Psoas muscle (tissue), 8 donors: ENCODE measurements around the gene NPIPB13. TPM values are rescaled to one million over a fixed set of nuclear protein-coding genes. Genes with fewer than 3 reads are reported as not detected.
"Not testable (repeated sequence)": the region's sequence is repeated elsewhere in the genome, so short reads cannot be mapped to it uniquely, and the experiment has no call there.

Source experiments
- ATAC-seq, 4 donors: fragments of 200-7000 bp; cut with Tn5 transposase; one replicate each; pipeline ENCODE4 v1.9.1; 2020; ENCODE audit warnings: moderate library complexity in 3 of 4, mild to moderate bottlenecking in 2 of 4
- DNase-seq, 2 donors: peaks; one replicate each; pipeline ENCODE4 v3.0.0-alpha.2; 2020
- H3K27ac ChIP-seq: fragments of 200-600 bp; one replicate; pipeline ENCODE4 v1.8.0; 2022
- H3K27me3 ChIP-seq, 3 donors: fragments of 200-600 bp in 1 of 3; one replicate each; pipeline versions ENCODE4 v1.6.1 to v1.8.0; 2013 to 2022; ENCODE audit warnings: low read length in 2 of 3, mild to moderate bottlenecking in 2 of 3, moderate library complexity in 1 of 3; ENCODE audit not compliant: insufficient read depth in 3 of 3
- H3K36me3 ChIP-seq, 2 donors: fragments of 200-600 bp in 1 of 2; one replicate each; pipeline versions ENCODE4 v1.6.1 to v1.8.0; 2013 to 2022; ENCODE audit warnings: low read depth in 1 of 2, mild to moderate bottlenecking in 1 of 2, moderate library complexity in 1 of 2; ENCODE audit not compliant: insufficient read depth in 1 of 2
- H3K4me1 ChIP-seq: fragments of 200-600 bp; one replicate; pipeline ENCODE4 v1.8.0; 2022
- H3K4me3 ChIP-seq: fragments of 200-600 bp; one replicate; pipeline ENCODE4 v1.8.0; 2022; ENCODE audit warnings: mild to moderate bottlenecking
- H3K9me3 ChIP-seq: fragments of 200-600 bp; one replicate; pipeline ENCODE4 v1.8.0; 2022
- WGBS, 3 donors: extraction: QIAGEN DNeasy Blood & Tissue Kit; methylation state at CpG; one replicate each; pipeline versions ENCODE4 v1.1.6 to v1.1.7; 2013; 5-methylcytosine and 5-hydroxymethylcytosine counted together
- intact Hi-C, 2 donors: fragments of 100-400 bp; cut with DNase I; formaldehyde crosslinking; loops; one replicate each; pipeline versions ENCODE4 v1.11.0 to v1.14.2; 2022
- long read RNA-seq, 2 donors: library from polyadenylated mRNA; unstranded; transcript quantifications; one replicate each; pipeline ENCODE4 v2.0.0, GENCODE V29; 2021
- polyA plus RNA-seq, 3 donors: library from polyadenylated mRNA; stranded (reverse); fragments of 200-250 nt; gene quantifications; one replicate each; pipeline ENCODE4 v1.2.3, GENCODE V29; 2013
- total RNA-seq, 4 donors: library from RNA; stranded (reverse); fragmentation: NEBNext Ultra II Directional in 2 of 4; extraction: Animal tissue kit (Norgen Biotek cat#: 25700) in 2 of 4; gene quantifications; one replicate each; pipeline versions ENCODE4 v1.2.1 to v1.2.4, GENCODE V29; 2021 to 2023
- donor health status: healthy with polysubstance abuse.
- donor health status: DM: no; HTN: no; CAD: no; lungs with moderate emphysema.
- donor health status: Bipolar disorder and iron deficiency.
- donor health status: healthy.
- donor health status: DM: yes; HTN: yes; CAD: no.
- donor health status: DM: no; HTN: no; CAD: no.
- donor health status: DM: no; HTN: no; CAD: no.
- donor health status: DM: yes; HTN: yes; CAD: no.

Gene NPIPB13
- total RNA-seq (1 to 10 TPM; 3.0 to 6.5 (median 5.0) TPM), polyA plus RNA-seq (1 to 10 TPM; 1.8 to 2.2 (median 2.0) TPM)
- long read RNA-seq, donor 1, result 0 reads
- long read RNA-seq, donor 2, partial matches to known transcripts, result 0 of 3 reads
- long read RNA-seq, donor 2, other reads (novel, unspliced or antisense), result 3 of 3 reads

- ATAC-seq, DNase-seq, H3K9me3 ChIP-seq, intact Hi-C loops, H3K27me3 ChIP-seq, H3K4me1 ChIP-seq, H3K36me3 ChIP-seq, H3K27ac ChIP-seq, H3K4me3 ChIP-seq: not testable (repeated sequence)
- WGBS, 3 donors, result no CpG with 5 or more reads among the region's 4 CpGs
These were observed at the start of gene NPIPB13 for GRCh38 chr16:30248379-30248778. NPIPB13 (minus strand) TSS chr16:30248479; CDS start chr16:30245573, 2,906 bp downstream.

GRCh38 chr16:30282357-30282756 is 34.1 kb upstream of the NPIPB13 start:
- H3K4me1 ChIP-seq, H3K27me3 ChIP-seq, H3K36me3 ChIP-seq, H3K4me3 ChIP-seq, H3K9me3 ChIP-seq, H3K27ac ChIP-seq, ATAC-seq, intact Hi-C loops: not testable (repeated sequence)
- DNase-seq, result peak in 1 of 2 donors; percentile 14
- WGBS, 3 donors, result 92 to 94% (median 93%) methylated on average over 9 of the region's 10 CpGs

GRCh38 chr16:30278523-30278922 is 30.2 kb upstream of the NPIPB13 start:
- H3K27ac ChIP-seq, H3K27me3 ChIP-seq, intact Hi-C loops, H3K4me3 ChIP-seq, ATAC-seq, DNase-seq, H3K9me3 ChIP-seq, H3K4me1 ChIP-seq: not testable (repeated sequence)
- peaks cover 0 to 16% of the 10 kb centered on the region in 2 donors for H3K36me3 ChIP-seq
- no CpG with 5 or more reads among the region's 3 CpGs for WGBS, 3 donors

GRCh38 chr16:30217082-30217481 is 31.2 kb downstream of the NPIPB13 start:
- ATAC-seq, result not testable (repeated sequence)
- peak in 1 of 2 donors; percentile 1 for DNase-seq
- WGBS, 3 donors, result 45 to 65% (median 48%) methylated on average over 3 of the region's 5 CpGs

GRCh38 chr16:30211414-30211813 is 36.9 kb downstream of the NPIPB13 start:
- DNase-seq, H3K27me3 ChIP-seq, H3K36me3 ChIP-seq, H3K4me1 ChIP-seq, H3K4me3 ChIP-seq, intact Hi-C loops, H3K27ac ChIP-seq, H3K9me3 ChIP-seq: not testable (repeated sequence)
- ATAC-seq, result peak; percentile 88 to 92 (median 89)
- WGBS, 3 donors, result no CpG with 5 or more reads among the region's 4 CpGs

More at GRCh38 chr16:30217082-30217481, 31.2 kb downstream of the NPIPB13 start:
- H3K27ac ChIP-seq, H3K4me3 ChIP-seq, H3K4me1 ChIP-seq, H3K27me3 ChIP-seq, intact Hi-C loops, H3K36me3 ChIP-seq, H3K9me3 ChIP-seq: not testable (repeated sequence)

- intact Hi-C loops, H3K4me1 ChIP-seq, H3K36me3 ChIP-seq, H3K4me3 ChIP-seq, H3K27me3 ChIP-seq, H3K27ac ChIP-seq, H3K9me3 ChIP-seq: not testable (repeated sequence)
- DNase-seq, result peak in 1 of 2 donors; percentile 31
- peak; percentile 43 to 55 (median 50) for ATAC-seq
- 0% methylated on average over 4 of the region's 6 CpGs for WGBS, 3 donors
These were observed 39.2 kb downstream of the NPIPB13 start for GRCh38 chr16:30209032-30209431.

GRCh38 chr16:30207063-30207704 is 41.1 kb downstream of the NPIPB13 start:
- H3K4me1 ChIP-seq, H3K9me3 ChIP-seq, H3K36me3 ChIP-seq, H3K27me3 ChIP-seq, intact Hi-C loops, H3K4me3 ChIP-seq, H3K27ac ChIP-seq: not testable (repeated sequence)
- peak in 1 of 2 donors; percentile 18 for DNase-seq
- 22 to 48% (median 31%) methylated on average over 2 of the region's 9 CpGs for WGBS, 3 donors
- peak in 1 of 4 donors; percentile 15 for ATAC-seq

GRCh38 chr16:30206252-30206651 is 42.0 kb downstream of the NPIPB13 start:
- WGBS, 3 donors, result no CpG with 5 or more reads among the region's 33 CpGs
- H3K27me3 ChIP-seq, H3K27ac ChIP-seq, H3K36me3 ChIP-seq, H3K4me1 ChIP-seq, H3K9me3 ChIP-seq, intact Hi-C loops, DNase-seq: not testable (repeated sequence)
- peak; percentile 2 to 28 (median 12) for ATAC-seq
- H3K4me3 ChIP-seq, result peak overlapping the region; percentile 61

GRCh38 chr16:30205541-30206236 is 42.6 kb downstream of the NPIPB13 start:
- H3K27ac ChIP-seq, H3K36me3 ChIP-seq, H3K9me3 ChIP-seq, H3K4me1 ChIP-seq, H3K27me3 ChIP-seq, intact Hi-C loops: not testable (repeated sequence)
- ATAC-seq, result peak; percentile 39 to 62 (median 48)
- WGBS, 3 donors, result 0 to 1% (median 1%) methylated on average over 12 to 20 of the region's 52 CpGs
- DNase-seq, result peak in 1 of 2 donors; percentile 9
- H3K4me3 ChIP-seq, result peak overlapping the region; percentile 61

GRCh38 chr16:30199608-30200343 is 48.5 kb downstream of the NPIPB13 start:
- H3K36me3 ChIP-seq, H3K27me3 ChIP-seq, H3K4me1 ChIP-seq, H3K27ac ChIP-seq, H3K4me3 ChIP-seq, intact Hi-C loops, DNase-seq, H3K9me3 ChIP-seq: not testable (repeated sequence)
- no CpG with 5 or more reads among the region's 15 CpGs for WGBS, 3 donors
- peak in 3 of 4 donors; percentile 36 to 62 (median 52) for ATAC-seq

GRCh38 chr16:30199049-30199448 is 49.2 kb downstream of the NPIPB13 start, which contains the start of gene SULT1A3:
SULT1A3 (plus strand) TSS chr16:30199255; CDS start chr16:30200729, 1,474 bp downstream.
- H3K27me3 ChIP-seq, H3K4me3 ChIP-seq, DNase-seq, H3K27ac ChIP-seq, H3K36me3 ChIP-seq, H3K9me3 ChIP-seq, H3K4me1 ChIP-seq, intact Hi-C loops: not testable (repeated sequence)
- ATAC-seq, result peak in 1 of 4 donors; percentile 7
- no CpG with 5 or more reads among the region's 3 CpGs for whole genome bisulfite sequencing, 3 donors
